ENCODE results near the gene GPR68. TPM values are rescaled to one million over a fixed set of nuclear protein-coding genes. Genes with fewer than 3 reads are reported as not detected.
A peak's percentile ranks its signal among the peaks of the same experiment; 100 is the strongest.

The GPR68 gene, protein sequence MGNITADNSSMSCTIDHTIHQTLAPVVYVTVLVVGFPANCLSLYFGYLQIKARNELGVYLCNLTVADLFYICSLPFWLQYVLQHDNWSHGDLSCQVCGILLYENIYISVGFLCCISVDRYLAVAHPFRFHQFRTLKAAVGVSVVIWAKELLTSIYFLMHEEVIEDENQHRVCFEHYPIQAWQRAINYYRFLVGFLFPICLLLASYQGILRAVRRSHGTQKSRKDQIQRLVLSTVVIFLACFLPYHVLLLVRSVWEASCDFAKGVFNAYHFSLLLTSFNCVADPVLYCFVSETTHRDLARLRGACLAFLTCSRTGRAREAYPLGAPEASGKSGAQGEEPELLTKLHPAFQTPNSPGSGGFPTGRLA
- 0.51 and 4.8 TPM in 2 replicates for total RNA-seq (2012; rRNA removed)

DNA sequence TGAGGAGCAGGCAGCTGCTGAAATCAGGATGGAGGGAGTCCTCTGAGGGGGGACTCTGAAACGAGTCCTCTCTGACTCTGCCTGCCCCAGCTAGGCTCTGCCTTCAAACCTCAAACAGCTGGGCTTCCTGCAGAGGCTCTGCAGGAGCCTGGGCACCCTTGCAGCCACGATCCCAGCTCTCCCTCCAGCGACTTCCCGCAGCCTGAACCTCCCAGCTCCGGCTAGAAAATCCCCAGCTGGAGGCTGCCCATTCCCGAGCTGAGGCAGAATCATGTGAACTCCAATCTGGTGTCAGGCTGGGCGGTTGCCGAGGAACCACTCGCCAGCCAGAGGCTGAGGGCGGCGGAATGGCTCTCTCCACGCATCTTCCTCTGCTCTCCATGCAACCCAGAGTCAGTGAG, at the start of gene GPR68:
TSS of gene GPR68 (minus strand) at position 204 of the 401 bp plus-strand sequence. CDS start 9,654 bp downstream, outside the sequence.
- H3K9me3 ChIP-seq (replicated peaks; ENCODE audit: low read length) = no peaks in the 10 kb centered on the region
- no peaks in the 10 kb centered on the region for H3K36me3 ChIP-seq (ENCODE audit: insufficient read depth, low read length)
- no peaks in the 10 kb centered on the region for H3K27me3 ChIP-seq (ENCODE audit: control insufficient read depth, insufficient read depth, low read length)
- peak within 1 kb of the TSS; percentile 56 for H3K4me3 ChIP-seq (ENCODE audit: low read length)
- peaks cover 28% of the 10 kb centered on the region for H3K4me1 ChIP-seq (ENCODE audit: control insufficient read depth, insufficient read depth, low read length)
- H3K4me2 ChIP-seq (ENCODE audit: low read length) = peak within 1 kb of the TSS; percentile 77
- H3K9ac ChIP-seq (ENCODE audit: low read depth, low read length) = peak within 1 kb of the TSS; percentile 72

DNA sequence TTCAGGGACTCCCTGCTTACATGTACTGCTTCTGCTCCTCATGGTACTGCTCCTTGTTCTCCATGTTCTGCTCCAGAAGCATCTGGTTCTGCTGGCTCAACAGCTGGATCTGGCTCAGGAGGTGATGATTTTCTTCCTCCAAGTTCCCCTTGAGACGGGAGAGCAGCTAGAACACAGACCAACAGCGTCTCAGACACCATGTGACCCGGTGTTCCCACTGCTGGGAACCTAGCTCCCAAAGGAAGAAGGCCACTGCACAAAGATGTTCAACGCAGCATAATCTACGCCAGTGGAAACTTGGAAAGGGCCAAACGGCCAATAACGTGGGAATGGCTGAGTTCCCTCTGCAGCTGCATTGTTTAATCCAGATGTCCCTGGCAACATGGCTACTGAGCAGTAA, 49.6 kb upstream of the GPR68 start:
- Histone ChIP-seq H3K4me3 (ENCODE audit: low read length) (no peak overlapping the region), H3K4me1 (ENCODE audit: control insufficient read depth, insufficient read depth, low read length) (no peaks in the 10 kb centered on the region), H3K9me3 (replicated peaks; ENCODE audit: low read length) (no peaks in the 10 kb centered on the region), H3K9ac (ENCODE audit: low read depth, low read length) (no peak overlapping the region), H3K4me2 (ENCODE audit: low read length) (no peak overlapping the region), H3K27me3 (ENCODE audit: control insufficient read depth, insufficient read depth, low read length) (peaks cover 4% of the 10 kb centered on the region), H3K36me3 (ENCODE audit: insufficient read depth, low read length) (no peaks in the 10 kb centered on the region)

GRCh38 chr14:91293281-91293680, 48.8 kb upstream of the GPR68 start:
- Histone ChIP-seq H3K4me3 (ENCODE audit: low read length) (no peak overlapping the region), H3K36me3 (ENCODE audit: insufficient read depth, low read length) (no peaks in the 10 kb centered on the region), H3K9me3 (replicated peaks; ENCODE audit: low read length) (no peaks in the 10 kb centered on the region)

GRCh38 chr14:91292491-91292890, 48.0 kb upstream of the GPR68 start:
- Histone ChIP-seq H3K4me3 (ENCODE audit: low read length) (no peak overlapping the region), H3K9me3 (replicated peaks; ENCODE audit: low read length) (no peaks in the 10 kb centered on the region), H3K9ac (ENCODE audit: low read depth, low read length) (no peak overlapping the region), H3K27me3 (ENCODE audit: control insufficient read depth, insufficient read depth, low read length) (no peaks in the 10 kb centered on the region), H3K4me2 (ENCODE audit: low read length) (no peak overlapping the region), H3K4me1 (ENCODE audit: control insufficient read depth, insufficient read depth, low read length) (no peaks in the 10 kb centered on the region), H3K36me3 (ENCODE audit: insufficient read depth, low read length) (no peaks in the 10 kb centered on the region)

More at GRCh38 chr14:91293281-91293680, 48.8 kb upstream of the GPR68 start:
- H3K4me1 ChIP-seq (ENCODE audit: control insufficient read depth, insufficient read depth, low read length) = no peaks in the 10 kb centered on the region
- H3K4me2 ChIP-seq (ENCODE audit: low read length) = no peak overlapping the region
- H3K9ac ChIP-seq (ENCODE audit: low read depth, low read length) = no peak overlapping the region
- no peaks in the 10 kb centered on the region for H3K27me3 ChIP-seq (ENCODE audit: control insufficient read depth, insufficient read depth, low read length)

DNA sequence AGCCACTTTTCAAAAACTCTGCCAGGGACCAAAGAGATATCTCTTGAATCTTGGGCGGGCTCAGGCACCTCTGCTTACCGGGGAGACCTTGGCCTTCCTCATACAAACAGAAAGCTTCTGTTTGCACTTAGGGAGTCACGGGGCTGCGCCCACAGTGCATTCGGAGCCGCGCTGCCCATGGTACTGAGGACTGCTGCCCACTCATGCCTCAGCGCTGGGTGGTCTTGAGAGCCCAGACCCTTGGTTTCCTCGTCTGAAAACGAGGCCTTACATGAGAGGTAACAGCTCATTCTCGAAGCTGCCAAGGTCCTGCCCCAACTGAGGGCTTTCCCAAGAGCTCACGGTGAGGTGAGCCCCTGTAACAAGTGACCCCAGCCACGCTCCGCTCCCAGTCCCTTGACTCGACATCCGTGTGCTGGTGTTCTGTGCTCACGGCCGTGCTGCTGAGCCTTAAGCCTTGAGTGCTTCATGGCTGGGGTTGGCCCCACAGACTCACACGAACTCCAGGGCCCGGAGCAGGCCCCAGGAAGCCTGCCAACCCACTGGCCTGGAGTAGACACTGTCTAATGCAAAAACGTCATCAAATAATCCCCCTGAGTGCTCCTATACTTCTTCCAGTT, 47.4 kb upstream of the GPR68 start:
- Histone ChIP-seq H3K36me3 (ENCODE audit: insufficient read depth, low read length) (no peaks in the 10 kb centered on the region), H3K9me3 (replicated peaks; ENCODE audit: low read length) (no peaks in the 10 kb centered on the region), H3K4me1 (ENCODE audit: control insufficient read depth, insufficient read depth, low read length) (no peaks in the 10 kb centered on the region), H3K4me2 (ENCODE audit: low read length) (no peak overlapping the region), H3K9ac (ENCODE audit: low read depth, low read length) (no peak overlapping the region), H3K4me3 (ENCODE audit: low read length) (no peak overlapping the region), H3K27me3 (ENCODE audit: control insufficient read depth, insufficient read depth, low read length) (no peaks in the 10 kb centered on the region)

GRCh38 chr14:91290986-91291385, 46.5 kb upstream of the GPR68 start:
- no peaks in the 10 kb centered on the region for H3K27me3 ChIP-seq (ENCODE audit: control insufficient read depth, insufficient read depth, low read length)
- no peaks in the 10 kb centered on the region for H3K4me1 ChIP-seq (ENCODE audit: control insufficient read depth, insufficient read depth, low read length)
- no peaks in the 10 kb centered on the region for H3K9me3 ChIP-seq (replicated peaks; ENCODE audit: low read length)
- H3K4me2 ChIP-seq (ENCODE audit: low read length) = no peak overlapping the region
- no peak overlapping the region for H3K4me3 ChIP-seq (ENCODE audit: low read length)
- H3K9ac ChIP-seq (ENCODE audit: low read depth, low read length) = no peak overlapping the region
- H3K36me3 ChIP-seq (ENCODE audit: insufficient read depth, low read length) = no peaks in the 10 kb centered on the region

GRCh38 chr14:91289464-91289863, 45.0 kb upstream of the GPR68 start:
- Histone ChIP-seq H3K4me1 (ENCODE audit: control insufficient read depth, insufficient read depth, low read length) (peaks cover 11% of the 10 kb centered on the region), H3K9ac (ENCODE audit: low read depth, low read length) (no peak overlapping the region), H3K36me3 (ENCODE audit: insufficient read depth, low read length) (no peaks in the 10 kb centered on the region), H3K4me3 (ENCODE audit: low read length) (no peak overlapping the region), H3K9me3 (replicated peaks; ENCODE audit: low read length) (no peaks in the 10 kb centered on the region), H3K27me3 (ENCODE audit: control insufficient read depth, insufficient read depth, low read length) (no peaks in the 10 kb centered on the region), H3K4me2 (ENCODE audit: low read length) (no peak overlapping the region)

DNA sequence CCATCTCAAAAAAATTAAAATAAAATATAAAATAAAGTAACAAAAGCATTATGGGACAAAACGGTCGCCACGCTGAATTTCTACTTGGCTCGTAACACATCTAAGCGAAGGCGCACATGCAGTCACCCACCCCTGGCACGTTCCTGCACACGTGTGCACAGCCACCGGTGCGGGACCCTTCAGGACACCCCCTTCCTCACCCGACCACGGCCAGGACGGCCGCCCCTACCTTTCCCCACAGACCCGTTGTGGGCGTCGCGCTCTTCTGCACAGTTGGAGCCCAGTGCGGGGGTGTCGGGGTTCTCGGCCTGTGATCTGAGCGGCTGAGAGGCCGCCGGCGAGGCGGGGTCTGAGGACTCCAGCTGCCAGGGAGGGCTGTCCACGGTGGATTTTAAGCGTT, 44.4 kb upstream of the GPR68 start:
- no peaks in the 10 kb centered on the region for H3K27me3 ChIP-seq (ENCODE audit: control insufficient read depth, insufficient read depth, low read length)
- H3K36me3 ChIP-seq (ENCODE audit: insufficient read depth, low read length) = no peaks in the 10 kb centered on the region
- H3K9ac ChIP-seq (ENCODE audit: low read depth, low read length) = no peak overlapping the region
- no peak overlapping the region for H3K4me3 ChIP-seq (ENCODE audit: low read length)
- peaks cover 17% of the 10 kb centered on the region for H3K4me1 ChIP-seq (ENCODE audit: control insufficient read depth, insufficient read depth, low read length)
- no peak overlapping the region for H3K4me2 ChIP-seq (ENCODE audit: low read length)
- no peaks in the 10 kb centered on the region for H3K9me3 ChIP-seq (replicated peaks; ENCODE audit: low read length)

DNA sequence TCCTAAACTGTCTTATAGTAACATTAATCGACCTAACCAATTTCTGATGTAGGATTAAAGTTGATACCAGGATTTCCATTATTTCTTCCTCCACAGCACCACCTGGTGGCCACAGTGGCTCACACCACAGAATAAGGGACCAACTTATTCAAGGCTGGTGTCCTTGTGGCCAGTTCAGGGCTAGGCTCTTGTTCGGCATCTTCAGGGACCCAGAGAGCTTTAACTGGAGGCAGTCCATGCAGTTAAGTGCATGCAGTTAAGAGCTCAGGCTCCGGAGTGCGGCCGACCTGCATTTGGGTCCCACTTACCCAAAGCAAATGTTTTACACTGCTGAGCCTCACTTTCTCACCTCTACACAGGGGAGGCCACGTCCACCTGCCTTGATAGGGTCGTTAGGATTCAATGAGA, 42.0 kb upstream of the GPR68 start:
- Histone ChIP-seq H3K27me3 (ENCODE audit: control insufficient read depth, insufficient read depth, low read length) (no peaks in the 10 kb centered on the region), H3K9ac (ENCODE audit: low read depth, low read length) (no peak overlapping the region), H3K4me2 (ENCODE audit: low read length) (no peak overlapping the region), H3K36me3 (ENCODE audit: insufficient read depth, low read length) (no peaks in the 10 kb centered on the region), H3K9me3 (replicated peaks; ENCODE audit: low read length) (no peaks in the 10 kb centered on the region), H3K4me1 (ENCODE audit: control insufficient read depth, insufficient read depth, low read length) (peaks cover 28% of the 10 kb centered on the region), H3K4me3 (ENCODE audit: low read length) (no peak overlapping the region)

GRCh38 chr14:91284791-91285548, 40.5 kb upstream of the GPR68 start:
- no peak overlapping the region for H3K4me2 ChIP-seq (ENCODE audit: low read length)
- no peak overlapping the region for H3K4me3 ChIP-seq (ENCODE audit: low read length)
- H3K9me3 ChIP-seq (replicated peaks; ENCODE audit: low read length) = no peaks in the 10 kb centered on the region
- no peaks in the 10 kb centered on the region for H3K36me3 ChIP-seq (ENCODE audit: insufficient read depth, low read length)
- H3K9ac ChIP-seq (ENCODE audit: low read depth, low read length) = peak overlapping the region; percentile 36
- H3K4me1 ChIP-seq (ENCODE audit: control insufficient read depth, insufficient read depth, low read length) = peaks cover 28% of the 10 kb centered on the region
- no peaks in the 10 kb centered on the region for H3K27me3 ChIP-seq (ENCODE audit: control insufficient read depth, insufficient read depth, low read length)

GRCh38 chr14:91284146-91284790, 39.8 kb upstream of the GPR68 start:
- Histone ChIP-seq H3K27me3 (ENCODE audit: control insufficient read depth, insufficient read depth, low read length) (no peaks in the 10 kb centered on the region), H3K36me3 (ENCODE audit: insufficient read depth, low read length) (no peaks in the 10 kb centered on the region)

More at GRCh38 chr14:91284146-91284790, 39.8 kb upstream of the GPR68 start:
- Histone ChIP-seq H3K4me3 (ENCODE audit: low read length) (no peak overlapping the region), H3K9ac (ENCODE audit: low read depth, low read length) (no peak overlapping the region), H3K9me3 (replicated peaks; ENCODE audit: low read length) (no peaks in the 10 kb centered on the region), H3K4me1 (ENCODE audit: control insufficient read depth, insufficient read depth, low read length) (peaks cover 28% of the 10 kb centered on the region), H3K4me2 (ENCODE audit: low read length) (peak overlapping the region; percentile 34)

Measured in skeletal muscle satellite cell (primary cell).